ENCODE results near the gene LDLRAD2.
"Not testable (repeated sequence)": the region's sequence is repeated elsewhere in the genome, so short reads cannot be mapped to it uniquely, and the experiment has no call there.

Gene LDLRAD2

DNA sequence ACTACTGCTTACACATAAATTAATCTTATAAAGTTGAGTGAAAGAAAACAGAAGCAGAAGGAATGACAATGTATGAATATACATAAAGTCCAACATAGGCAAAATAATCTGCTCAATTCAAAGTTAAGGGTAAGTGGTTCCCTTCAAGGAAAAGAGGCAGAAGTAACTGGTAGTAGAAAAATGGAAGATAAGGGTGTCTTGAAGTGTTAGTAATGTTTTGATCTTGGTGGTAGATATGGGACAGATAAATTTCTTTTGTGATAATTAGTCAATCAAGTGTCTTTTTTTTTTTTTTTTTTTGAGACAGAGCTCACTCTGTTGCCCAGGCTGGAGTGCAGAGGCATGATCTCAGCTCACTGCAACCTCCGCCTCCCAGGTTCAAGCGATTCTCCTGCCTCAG, 41.9 kb upstream of the LDLRAD2 start:
- TF ChIP-seq, protein P1, sequence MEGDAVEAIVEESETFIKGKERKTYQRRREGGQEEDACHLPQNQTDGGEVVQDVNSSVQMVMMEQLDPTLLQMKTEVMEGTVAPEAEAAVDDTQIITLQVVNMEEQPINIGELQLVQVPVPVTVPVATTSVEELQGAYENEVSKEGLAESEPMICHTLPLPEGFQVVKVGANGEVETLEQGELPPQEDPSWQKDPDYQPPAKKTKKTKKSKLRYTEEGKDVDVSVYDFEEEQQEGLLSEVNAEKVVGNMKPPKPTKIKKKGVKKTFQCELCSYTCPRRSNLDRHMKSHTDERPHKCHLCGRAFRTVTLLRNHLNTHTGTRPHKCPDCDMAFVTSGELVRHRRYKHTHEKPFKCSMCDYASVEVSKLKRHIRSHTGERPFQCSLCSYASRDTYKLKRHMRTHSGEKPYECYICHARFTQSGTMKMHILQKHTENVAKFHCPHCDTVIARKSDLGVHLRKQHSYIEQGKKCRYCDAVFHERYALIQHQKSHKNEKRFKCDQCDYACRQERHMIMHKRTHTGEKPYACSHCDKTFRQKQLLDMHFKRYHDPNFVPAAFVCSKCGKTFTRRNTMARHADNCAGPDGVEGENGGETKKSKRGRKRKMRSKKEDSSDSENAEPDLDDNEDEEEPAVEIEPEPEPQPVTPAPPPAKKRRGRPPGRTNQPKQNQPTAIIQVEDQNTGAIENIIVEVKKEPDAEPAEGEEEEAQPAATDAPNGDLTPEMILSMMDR (IDR thresholded peaks at IDR 0.05; ENCODE audit: low read depth, low read length) = no peak
- no peak for DNase-seq (ENCODE audit: low read depth, low spot score)
- no peak overlapping the region for H3K4me3 ChIP-seq (ENCODE audit: low read depth, low read length)
- in situ Hi-C loops (cut with HindIII; ENCODE audit: low sequenced_read_pairs) = no loop called here

DNA sequence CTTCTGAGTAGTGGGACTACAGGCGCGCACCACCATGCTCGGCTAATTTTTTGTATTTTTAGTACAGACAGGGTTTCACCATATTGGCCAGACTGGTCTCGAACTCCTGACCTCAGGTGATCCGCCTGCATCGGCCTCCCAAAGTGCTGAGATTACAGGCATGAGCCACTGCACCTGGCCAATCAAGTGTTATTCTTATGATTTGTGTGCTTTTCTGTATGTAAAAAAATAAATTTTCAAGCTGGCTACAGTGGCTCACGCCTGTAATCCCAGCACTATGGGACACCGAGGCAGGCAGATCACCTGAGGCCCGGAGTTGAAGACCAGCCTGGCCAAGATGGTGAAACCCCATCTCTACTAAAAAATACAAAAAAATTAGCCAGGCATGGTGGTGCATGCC, 41.5 kb upstream of the LDLRAD2 start:
- H3K4me3 ChIP-seq (ENCODE audit: low read depth, low read length); DNase-seq (ENCODE audit: low read depth, low spot score); in situ Hi-C loops (cut with HindIII; ENCODE audit: low sequenced_read_pairs): not testable (repeated sequence)

DNA sequence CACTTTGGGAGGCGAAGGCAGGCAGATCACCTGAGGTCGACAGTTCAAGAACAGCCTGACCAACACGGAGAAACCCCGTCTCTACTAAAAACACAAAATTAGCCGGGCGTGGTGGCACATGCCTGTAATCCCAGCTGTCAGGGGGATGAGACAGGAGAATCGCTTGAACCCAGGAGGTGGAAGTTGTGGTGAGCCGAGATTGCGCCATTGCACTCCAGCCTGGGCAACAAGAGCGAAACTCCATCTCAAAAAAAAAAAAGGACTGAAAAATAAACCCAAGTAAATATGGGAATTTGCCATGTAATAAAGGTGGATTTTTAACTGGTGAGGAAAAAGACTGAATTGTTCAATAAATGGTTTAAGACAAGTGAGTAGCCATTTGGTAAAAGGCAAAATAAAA, 40.4 kb upstream of the LDLRAD2 start:
- in situ Hi-C loops (cut with HindIII; ENCODE audit: low sequenced_read_pairs); DNase-seq (ENCODE audit: low read depth, low spot score): not testable (repeated sequence)

DNA sequence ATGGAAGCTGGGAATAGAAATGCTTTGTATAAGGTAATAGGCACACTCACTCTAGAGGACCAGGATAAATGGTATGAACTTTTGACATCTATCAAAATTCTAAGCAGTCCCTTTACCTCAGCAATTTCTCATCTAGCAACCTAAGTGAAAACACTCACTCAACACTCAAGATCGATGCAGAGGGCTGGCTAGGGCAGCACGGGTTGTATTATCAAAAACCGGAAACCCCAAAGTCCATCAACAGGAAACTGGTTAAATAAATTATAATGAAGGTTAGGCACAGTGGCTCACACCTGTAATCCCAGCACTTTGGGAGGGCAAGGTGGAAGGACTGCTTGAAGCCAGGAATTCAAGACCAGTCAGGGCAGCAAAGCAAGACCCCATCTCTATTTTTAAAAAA, 38.5 kb upstream of the LDLRAD2 start:
- H3K4me3 ChIP-seq (ENCODE audit: low read depth, low read length) = no peak overlapping the region
- in situ Hi-C loops (cut with HindIII; ENCODE audit: low sequenced_read_pairs) = no loop called here
- TF ChIP-seq, protein P1 (IDR thresholded peaks at IDR 0.05; ENCODE audit: low read depth, low read length) = no peak
- DNase-seq (ENCODE audit: low read depth, low spot score) = no peak

More for the DNA sequence above, 40.4 kb upstream of the LDLRAD2 start:
- H3K4me3 ChIP-seq (ENCODE audit: low read depth, low read length) = not testable (repeated sequence)

DNA sequence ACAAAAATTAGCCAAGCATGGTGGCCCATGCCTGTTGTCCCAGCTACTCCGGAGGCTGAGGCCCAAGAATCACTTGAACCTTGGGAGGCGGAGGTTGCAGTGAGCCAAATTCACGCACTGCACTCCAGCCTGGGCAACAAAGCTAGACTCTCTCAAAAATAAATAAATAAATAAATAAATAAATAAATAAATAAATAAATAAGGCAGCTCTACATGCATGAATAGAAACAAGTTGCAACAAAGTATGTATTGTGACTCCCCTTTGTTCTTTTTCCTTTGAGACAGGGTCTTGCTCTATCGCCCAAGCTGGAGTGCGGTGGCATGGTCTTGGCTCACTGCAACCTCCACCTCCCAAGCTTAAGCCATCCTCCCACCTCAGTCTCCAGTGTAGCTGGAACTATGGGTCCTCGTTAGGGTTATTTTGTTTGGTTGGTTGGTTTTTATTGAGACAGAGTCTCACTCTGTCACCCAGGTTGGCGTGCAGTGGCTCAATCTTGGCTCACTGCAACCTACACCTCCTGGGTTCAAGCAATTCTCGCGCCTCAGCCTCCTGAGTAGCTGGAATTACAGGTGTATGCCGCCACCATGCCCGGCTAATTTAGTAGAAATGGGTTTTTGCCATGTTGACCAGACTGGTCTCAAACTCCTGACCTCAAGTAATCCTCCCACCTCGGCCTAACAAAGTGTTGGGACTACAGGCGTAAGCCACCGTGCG, 37.1 kb upstream of the LDLRAD2 start:
- no peak for DNase-seq (ENCODE audit: low read depth, low spot score)
- in situ Hi-C loops (cut with HindIII; ENCODE audit: low sequenced_read_pairs) = no loop called here
- no peak overlapping the region for H3K4me3 ChIP-seq (ENCODE audit: low read depth, low read length)
- TF ChIP-seq, protein P1 (IDR thresholded peaks at IDR 0.05; ENCODE audit: low read depth, low read length) = no peak

DNA sequence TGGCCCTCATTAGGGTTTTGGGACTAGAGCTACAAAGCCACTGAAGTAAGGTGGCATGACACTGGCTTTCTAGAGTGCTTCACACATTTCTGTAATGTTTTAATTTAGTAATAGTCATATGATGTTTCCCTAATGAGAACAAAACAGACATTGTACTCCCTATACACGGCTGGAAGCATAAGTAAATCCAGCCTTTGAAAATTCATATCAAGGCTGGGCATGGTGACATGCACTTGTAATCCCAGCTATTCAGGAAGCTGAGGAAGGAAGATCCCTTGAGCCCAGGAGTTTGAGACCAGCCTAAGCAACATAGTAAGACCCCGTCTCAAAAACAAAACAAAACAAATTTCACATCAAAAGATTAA, 36.5 kb upstream of the LDLRAD2 start:
- no peak for DNase-seq (ENCODE audit: low read depth, low spot score)

DNA sequence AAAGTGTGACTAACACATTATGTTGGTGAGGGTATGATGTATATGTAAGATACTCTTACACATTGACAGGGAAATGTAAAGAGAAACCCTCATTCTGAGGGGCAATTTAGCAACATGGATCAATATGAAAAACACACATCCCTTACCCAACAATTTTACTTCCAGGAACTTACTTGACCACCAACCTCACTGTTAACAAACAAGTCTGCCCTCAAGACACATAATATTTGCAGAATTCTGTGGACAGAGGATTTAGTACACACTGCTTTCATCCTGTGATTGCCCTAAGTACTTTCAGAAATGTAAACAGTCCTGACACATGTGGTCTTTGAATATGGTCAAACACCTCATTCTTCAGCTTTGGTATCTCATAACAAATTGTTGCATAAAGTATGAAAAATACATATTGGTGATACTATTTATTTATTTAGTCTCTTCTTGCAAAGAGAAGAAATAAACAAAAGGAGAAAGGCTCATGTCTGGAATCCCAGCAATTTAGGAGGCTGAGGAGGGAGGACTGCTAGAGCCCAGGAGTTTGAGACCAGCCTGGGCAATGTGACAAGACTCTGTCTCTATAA, 36.0 kb upstream of the LDLRAD2 start:
- no peak overlapping the region for H3K4me3 ChIP-seq (ENCODE audit: low read depth, low read length)
- in situ Hi-C loops (cut with HindIII; ENCODE audit: low sequenced_read_pairs) = no loop called here
- peak; percentile 32 for DNase-seq (ENCODE audit: low read depth, low spot score)
- TF ChIP-seq, protein P1 (IDR thresholded peaks at IDR 0.05; ENCODE audit: low read depth, low read length) = no peak

More for the DNA sequence above, 36.5 kb upstream of the LDLRAD2 start:
- H3K4me3 ChIP-seq (ENCODE audit: low read depth, low read length) = no peak overlapping the region
- in situ Hi-C loops (cut with HindIII; ENCODE audit: low sequenced_read_pairs) = no loop called here
- TF ChIP-seq, protein P1 (IDR thresholded peaks at IDR 0.05; ENCODE audit: low read depth, low read length) = no peak

DNA sequence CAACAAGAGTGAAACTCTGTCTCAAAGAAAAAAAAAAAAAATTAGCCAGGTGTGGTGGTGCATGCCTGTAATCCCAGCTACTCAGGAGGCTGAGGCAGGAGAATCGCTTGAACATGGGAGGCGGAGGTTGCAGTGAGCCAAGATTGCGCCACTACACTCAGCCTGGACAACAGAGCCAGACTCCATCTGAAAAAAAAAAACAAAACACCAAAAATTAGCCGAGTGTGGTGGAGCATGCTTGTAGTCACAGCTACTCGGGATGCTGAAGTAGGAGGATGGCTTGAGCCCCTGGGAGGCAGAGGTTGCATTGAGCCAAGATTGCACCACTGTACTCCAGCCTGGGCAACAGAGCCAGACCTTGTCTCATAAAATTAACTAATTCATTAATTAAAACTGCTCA, 35.1 kb upstream of the LDLRAD2 start:
- in situ Hi-C loops (cut with HindIII; ENCODE audit: low sequenced_read_pairs); DNase-seq (ENCODE audit: low read depth, low spot score); H3K4me3 ChIP-seq (ENCODE audit: low read depth, low read length): not testable (repeated sequence)

Data from astrocyte of the spinal cord (primary cell).